CD4-positive, alpha-beta T cell treated with Interleukin-15 for 4 hours (primary cell): Measurements from ENCODE around the gene NT5DC4.
A peak's percentile ranks its signal among the peaks of the same experiment; 100 is the strongest.
"Not testable (repeated sequence)": the region's sequence is repeated elsewhere in the genome, so short reads cannot be mapped to it uniquely, and the experiment has no call there.

Source experiments
- DNase-seq: peaks from one replicate; pipeline ENCODE4 v3.0.0-alpha.2; 2020; ENCODE audit warnings: low spot score

Gene NT5DC4

GRCh38 chr2:112699984-112700667 lies 20.7 kb upstream of the NT5DC4 start:
- DNase-seq = no peak

GRCh38 chr2:112701052-112701451 lies 19.8 kb upstream of the NT5DC4 start:
- DNase-seq = no peak

GRCh38 chr2:112703684-112704083 lies 17.1 kb upstream of the NT5DC4 start:
- no peak for DNase-seq

- no peak for DNase-seq
Observed at GRCh38 chr2:112705575-112705974, 15.2 kb upstream of the NT5DC4 start.

GRCh38 chr2:112706170-112706664 lies 14.6 kb upstream of the NT5DC4 start:
- peak; percentile 51 for DNase-seq

- DNase-seq = not testable (repeated sequence)
Observed at GRCh38 chr2:112706947-112707346, 13.9 kb upstream of the NT5DC4 start.

- no peak for DNase-seq
Observed at GRCh38 chr2:112708968-112709367, 11.9 kb upstream of the NT5DC4 start.

- no peak for DNase-seq
Observed at GRCh38 chr2:112709703-112710102, 11.1 kb upstream of the NT5DC4 start.

- no peak for DNase-seq
Observed at GRCh38 chr2:112710956-112711750, 9.7 kb upstream of the NT5DC4 start.

GRCh38 chr2:112712465-112712864 lies 8.4 kb upstream of the NT5DC4 start:
- no peak for DNase-seq

GRCh38 chr2:112712903-112713584 lies 7.8 kb upstream of the NT5DC4 start:
- DNase-seq = no peak

GRCh38 chr2:112713585-112713925 lies 7.3 kb upstream of the NT5DC4 start:
- DNase-seq = no peak

GRCh38 chr2:112713926-112714325 lies 6.9 kb upstream of the NT5DC4 start:
- DNase-seq = no peak

- no peak for DNase-seq
Observed at GRCh38 chr2:112714331-112714730, 6.5 kb upstream of the NT5DC4 start.

GRCh38 chr2:112714836-112715631 lies 5.8 kb upstream of the NT5DC4 start:
- no peak for DNase-seq

- not testable (repeated sequence) for DNase-seq
Observed at GRCh38 chr2:112716094-112716493, 4.7 kb upstream of the NT5DC4 start.

- DNase-seq = not testable (repeated sequence)
Observed at GRCh38 chr2:112716826-112717352, 3.9 kb upstream of the NT5DC4 start.

GRCh38 chr2:112718863-112719370 lies 1.9 kb upstream of the NT5DC4 start:
- no peak for DNase-seq

GRCh38 chr2:112721819-112722522 lies 1.2 kb downstream of the NT5DC4 start:
- no peak for DNase-seq

GRCh38 chr2:112722816-112723546 lies 2.2 kb downstream of the NT5DC4 start:
- no peak for DNase-seq
